DMS114 treated with DMSO at 0.1 percent for 48 hours (cell line): ENCODE data around the gene PIM1.

Source experiments
- DNase-seq: peaks from one replicate; lab custom pipeline; 2025; ENCODE audit not compliant: unreplicated experiment; lab: John Stamatoyannopoulos, UW

PIM1 gene

DNA sequence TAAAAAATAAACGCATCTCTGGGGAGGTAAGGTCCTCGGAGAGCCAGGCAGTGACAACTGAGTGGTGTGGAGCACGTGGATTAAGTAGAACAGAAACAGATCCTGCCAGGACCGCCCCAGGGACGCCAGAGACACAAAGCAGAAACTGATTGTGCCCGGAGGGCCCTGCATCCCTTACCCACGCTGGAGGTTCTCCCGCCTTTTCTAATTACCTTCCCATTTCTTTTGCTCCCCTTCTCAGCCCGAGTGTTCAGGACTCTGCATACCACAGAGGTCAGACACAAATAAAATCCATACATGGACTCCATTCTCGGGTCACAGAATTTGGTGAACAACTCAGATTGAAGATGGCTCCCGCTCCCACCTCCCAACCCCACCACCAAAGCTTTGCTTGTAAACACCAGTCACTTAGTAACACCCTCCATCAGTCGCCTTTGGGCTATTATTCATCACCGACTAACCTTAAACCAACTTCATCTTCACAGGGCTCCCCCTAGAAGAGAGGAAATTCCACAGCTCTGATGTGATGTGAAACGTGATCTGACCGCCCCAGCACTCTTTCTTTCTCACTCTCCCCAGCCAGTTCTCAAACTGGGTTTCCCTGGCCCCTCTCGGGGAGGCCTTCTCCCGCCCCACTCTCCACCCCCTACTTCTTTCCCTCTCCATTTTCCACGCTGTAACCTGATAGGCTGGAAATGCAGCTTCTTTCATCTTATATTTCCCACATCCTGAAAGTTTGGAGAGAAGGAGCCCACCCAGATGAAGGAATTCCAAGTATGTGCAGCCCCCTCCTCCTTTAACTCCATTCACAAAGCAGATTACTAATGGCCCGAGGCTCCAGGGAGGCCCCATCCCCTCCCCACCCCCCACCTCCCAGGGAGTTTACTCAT, 32.5 kb upstream of the PIM1 start:
- no peak for DNase-seq

DNA sequence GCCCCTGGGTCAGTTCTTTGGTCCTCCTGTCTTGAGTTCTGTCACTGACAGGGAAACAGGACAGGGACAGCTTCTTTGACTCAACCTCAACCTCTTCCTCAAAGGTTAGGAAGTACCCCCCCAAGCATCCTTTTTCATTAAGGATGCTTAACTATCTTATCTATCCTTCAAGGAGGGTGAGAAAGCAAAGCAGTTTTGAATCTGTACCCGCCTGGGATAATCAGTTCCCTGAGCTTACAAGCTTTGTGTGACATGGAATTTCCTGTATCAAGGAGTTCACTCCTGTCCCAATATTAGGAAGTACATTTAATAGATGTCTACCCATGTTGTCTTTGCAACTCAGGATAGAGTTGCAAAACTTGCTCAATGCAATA, 31.1 kb upstream of the PIM1 start:
- DNase-seq, result no peak

DNA sequence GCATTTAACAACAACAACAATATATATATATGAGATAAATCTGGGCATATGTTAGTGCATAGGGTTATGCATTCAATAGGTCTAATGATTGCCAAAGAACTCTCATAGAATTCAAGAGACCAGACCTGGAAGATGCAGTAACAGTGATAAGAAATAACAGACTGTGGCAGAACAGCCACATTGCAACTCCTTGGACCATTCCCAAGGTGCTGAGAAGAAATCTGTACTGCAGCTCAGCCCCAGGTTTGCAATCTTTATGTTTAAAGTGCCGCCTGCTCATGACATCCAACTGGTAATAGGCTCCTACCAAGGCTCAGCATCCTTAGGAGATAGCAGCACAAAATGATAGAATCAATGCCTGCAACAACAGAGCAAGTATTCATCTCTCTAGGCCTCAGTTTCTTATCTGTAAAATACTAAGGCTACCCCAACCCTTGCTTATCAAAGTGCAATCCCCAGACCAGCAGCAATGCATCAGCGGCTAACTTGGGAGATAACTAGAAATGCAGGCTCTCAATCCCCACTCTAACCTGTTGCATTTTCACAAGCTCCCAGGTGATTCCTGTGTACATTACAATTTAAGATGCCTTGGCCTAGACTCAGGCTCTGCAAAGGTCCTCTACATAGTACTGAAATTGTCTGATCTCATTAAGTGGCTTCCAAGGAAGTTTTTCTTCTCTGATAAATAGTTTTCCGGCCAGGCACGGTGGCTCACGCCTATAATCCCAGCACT, 30.6 kb upstream of the PIM1 start:
- no peak for DNase-seq

DNA sequence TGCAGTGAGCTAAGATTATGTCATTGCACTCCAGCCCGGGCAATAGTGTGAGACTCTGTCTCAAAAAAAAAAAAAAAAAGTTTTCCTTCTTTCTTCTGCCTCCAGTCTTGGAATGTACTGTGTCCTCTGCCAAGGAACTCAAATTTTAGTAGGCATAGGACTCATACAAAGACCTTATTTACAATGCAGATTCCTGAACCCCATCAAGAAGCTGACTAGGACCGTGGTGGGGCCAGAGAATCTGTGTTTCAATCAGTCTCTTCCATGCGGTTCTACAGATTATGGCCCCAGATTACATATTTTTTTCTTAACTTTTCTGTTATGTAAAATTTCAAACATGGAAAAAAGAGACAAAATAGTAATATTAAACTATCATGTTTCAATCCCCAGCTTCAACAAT, 29.8 kb upstream of the PIM1 start:
- DNase-seq, result no peak

DNA sequence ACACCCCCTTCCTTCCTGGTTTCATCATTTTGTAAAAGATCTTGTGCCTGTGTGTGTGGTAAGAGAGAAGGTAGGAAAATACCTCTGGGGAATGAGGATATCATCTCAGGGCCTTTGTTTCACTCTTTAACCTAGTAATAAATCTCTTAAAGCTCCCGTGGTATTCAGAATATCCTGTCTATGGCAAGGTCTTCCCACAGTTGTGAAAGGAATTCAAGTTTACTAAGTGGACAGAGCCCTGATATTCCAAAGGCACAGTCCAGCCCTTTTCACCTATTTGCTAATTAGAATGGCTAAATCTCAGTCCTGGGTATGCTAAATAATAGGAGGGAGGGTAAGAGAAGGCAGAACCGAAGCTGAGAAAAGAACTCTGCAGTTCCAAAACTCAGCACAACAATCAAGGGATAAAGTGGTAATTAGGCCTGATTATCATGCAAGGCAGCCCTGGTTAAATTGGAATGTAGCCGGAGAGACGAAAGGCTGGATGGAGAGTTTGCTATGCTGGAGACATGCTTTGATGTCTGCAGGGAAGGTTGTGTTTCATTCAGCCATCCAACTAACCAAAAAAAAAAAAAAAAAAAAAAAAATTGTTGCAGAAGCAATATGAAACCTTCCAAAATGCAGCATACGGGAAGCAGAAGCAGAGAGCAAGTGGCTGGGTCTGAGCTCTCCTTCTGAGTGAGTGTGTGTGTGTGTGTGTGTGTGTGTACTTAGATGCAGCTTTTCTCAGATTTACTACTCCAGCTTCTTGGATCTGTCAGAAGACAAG, 28.5 kb upstream of the PIM1 start:
- no peak for DNase-seq

DNA sequence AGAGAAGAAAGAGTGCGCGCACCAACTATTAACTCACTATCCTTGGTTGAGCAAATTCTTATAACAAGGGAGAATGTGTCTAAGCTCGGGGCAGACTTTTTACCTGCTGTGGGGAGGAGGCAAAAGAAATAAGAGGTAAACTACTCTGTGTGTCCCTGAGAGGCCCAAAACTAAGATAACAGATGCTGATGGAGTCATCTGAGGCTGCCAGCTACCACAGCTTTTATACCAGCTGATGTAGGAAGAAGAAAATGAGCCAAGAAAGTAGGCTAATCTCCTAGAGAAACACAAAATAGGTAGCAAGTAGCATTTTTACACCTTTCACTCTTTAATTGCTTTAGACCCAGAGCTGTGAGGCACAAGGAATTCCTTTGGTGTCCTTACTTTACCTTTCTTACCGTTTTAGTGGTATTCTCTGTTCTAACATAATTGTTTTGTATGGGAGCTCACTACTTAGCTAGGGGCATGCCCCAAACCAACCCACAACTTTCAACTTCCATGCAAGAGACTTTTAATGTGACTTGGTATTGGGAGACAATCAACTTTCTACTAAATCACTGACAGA, 27.8 kb upstream of the PIM1 start:
- DNase-seq, result no peak

DNA sequence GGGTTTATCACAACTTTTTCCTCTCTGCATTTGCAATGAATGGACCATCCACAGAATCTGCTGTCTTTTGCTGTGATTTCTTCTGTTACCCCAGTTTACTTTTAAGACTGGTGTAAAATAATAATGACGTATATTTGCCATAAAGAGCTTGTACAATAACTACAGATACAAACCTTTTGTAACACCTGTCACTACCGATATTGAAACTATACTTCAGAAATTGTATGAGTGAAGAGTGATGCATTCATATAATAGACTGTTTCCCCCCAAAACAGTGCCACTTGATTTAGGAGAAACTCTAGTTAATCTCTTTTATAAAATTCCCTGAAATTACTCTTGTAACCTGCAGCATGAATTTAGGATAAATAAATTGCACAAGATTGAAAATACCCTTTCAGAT, 26.4 kb upstream of the PIM1 start:
- DNase-seq, result no peak

DNA sequence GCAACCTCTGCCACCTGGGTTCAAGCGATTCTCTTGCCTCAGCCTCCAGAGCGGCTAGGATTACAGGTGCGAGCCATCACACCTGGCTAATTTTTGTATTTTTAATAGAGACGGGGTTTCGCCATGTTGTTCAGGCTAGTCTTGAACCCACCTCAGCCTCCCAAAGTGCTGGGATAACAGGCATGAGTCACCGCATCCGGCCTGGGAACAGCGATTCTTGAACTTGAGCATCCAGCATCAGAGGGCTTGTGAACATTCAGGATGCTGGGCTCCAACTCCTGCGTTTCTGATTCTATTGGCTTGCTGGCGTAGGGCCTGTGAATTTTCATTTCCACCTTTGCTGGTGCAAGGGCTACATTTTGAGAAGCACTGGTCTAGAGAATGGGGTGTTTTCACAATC, 24.5 kb upstream of the PIM1 start:
- DNase-seq, result no peak

DNA sequence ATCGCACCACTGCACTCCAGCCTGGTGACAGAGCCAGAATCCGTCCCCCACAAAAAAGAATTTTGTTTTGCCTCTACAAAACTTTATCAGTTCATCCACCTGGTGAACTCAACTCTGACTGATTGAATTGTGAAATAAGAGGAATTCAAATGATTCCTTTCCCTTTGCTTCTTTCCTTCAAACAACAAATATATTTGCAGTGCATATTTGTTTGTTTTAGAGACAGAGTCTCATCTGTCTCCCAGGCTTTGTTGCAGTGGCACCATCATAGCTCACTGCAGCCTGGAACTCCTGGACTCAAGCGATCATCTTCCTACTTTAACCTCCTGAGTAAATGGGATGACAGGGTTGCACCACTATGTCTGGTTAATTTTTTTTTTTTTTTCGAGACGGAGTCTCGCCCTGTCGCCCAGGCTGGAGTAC, 23.2 kb upstream of the PIM1 start:
- DNase-seq, result no peak

DNA sequence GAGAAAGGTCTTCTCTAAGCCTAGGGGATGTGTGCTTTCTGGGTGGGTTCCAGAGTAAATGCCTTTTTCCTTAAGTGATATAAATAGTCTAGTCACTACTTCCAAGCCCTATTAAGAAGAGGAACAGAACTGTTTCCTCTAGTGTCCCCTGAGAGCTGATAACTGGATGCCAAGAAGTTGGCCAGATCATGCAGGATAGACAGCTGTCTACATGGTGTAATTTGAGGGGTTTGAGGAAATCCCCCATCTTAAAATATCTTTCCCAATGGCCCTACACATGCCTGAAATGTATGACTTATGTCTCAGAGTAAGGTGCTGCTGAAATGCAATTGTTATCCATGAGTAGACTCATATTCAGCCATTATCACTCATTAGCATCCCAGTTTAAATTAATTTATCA, 20.2 kb upstream of the PIM1 start:
- no peak for DNase-seq

DNA sequence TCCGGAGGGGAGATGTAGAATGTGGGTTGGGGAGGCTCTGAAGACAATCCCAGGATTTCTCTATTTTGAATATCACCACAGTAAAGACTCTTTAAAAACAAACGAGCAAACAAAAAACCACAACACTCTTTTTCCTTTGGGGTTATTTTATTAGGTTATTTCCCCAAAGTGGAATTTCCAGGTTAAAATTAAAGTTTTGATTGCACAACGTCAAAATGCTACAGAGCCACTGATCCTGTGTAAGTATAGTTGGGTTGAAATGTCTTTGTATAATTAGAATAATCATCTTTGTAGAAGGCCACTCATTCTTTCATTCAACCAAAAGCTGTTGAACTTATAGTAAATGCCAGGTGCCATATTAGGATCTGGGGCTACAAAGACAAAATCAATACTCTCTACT, 19.6 kb upstream of the PIM1 start:
- no peak for DNase-seq

DNA sequence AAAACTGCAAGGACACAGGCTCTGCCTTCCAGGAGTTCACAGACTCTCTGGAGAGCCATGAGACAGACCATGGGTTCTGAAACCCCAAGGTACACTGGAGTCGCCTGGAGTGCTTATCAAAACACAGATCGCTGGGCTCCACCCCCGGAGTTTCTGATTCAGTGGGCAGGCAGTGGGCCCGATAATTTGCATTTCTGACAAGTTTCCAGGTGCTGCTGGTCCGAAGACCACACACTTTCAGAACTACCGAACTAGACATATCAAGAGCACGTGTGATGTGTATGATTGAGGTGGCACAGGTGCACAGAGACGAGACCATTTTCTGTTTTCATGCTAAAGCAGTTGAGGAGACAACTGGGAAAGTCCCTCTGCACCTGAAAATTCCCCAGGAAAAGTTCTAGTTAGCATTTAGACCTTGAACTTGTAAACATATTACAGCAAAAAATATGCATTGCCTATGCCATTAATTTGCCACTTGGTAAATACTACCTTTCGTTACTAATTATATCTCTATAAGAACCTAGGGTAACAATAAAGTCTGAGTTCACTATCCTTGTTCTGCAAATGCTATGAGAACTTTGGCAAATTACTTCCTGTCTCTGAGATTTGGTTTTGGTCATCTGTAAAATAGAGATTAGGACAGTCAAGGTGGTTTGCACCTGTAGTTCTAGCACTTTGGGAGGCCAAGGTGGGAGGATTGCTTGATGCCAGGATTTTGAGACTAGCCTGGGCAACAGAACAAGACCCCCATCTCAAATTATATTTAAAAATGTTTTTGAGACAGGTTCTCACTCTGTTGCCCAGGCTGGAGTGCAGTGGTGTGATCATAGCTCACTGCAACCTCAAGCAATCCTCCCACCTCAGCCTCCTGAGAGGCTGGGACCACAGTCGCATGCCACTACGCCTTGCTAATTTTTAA, 14.3 kb upstream of the PIM1 start:
- no peak for DNase-seq

DNA sequence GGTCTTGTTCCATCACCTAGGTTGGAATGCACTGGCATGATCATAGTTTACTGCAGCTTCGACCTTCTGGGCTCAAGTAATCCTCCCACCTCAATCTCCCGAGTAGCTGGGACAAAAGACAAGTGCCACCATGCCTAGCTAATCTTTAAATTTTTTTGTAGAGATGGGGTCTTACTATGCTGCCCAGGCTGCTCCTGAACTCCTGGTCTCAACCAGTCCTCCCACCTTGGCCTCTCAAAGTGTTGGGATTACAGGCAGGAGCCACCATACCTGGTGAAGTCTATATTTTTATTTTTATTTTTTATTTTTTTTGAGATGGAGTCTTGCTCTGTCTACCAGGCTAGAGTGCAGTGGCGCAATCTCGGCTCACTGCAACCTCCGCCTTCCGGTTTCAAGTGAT, 11.4 kb upstream of the PIM1 start:
- DNase-seq, result no peak

DNA sequence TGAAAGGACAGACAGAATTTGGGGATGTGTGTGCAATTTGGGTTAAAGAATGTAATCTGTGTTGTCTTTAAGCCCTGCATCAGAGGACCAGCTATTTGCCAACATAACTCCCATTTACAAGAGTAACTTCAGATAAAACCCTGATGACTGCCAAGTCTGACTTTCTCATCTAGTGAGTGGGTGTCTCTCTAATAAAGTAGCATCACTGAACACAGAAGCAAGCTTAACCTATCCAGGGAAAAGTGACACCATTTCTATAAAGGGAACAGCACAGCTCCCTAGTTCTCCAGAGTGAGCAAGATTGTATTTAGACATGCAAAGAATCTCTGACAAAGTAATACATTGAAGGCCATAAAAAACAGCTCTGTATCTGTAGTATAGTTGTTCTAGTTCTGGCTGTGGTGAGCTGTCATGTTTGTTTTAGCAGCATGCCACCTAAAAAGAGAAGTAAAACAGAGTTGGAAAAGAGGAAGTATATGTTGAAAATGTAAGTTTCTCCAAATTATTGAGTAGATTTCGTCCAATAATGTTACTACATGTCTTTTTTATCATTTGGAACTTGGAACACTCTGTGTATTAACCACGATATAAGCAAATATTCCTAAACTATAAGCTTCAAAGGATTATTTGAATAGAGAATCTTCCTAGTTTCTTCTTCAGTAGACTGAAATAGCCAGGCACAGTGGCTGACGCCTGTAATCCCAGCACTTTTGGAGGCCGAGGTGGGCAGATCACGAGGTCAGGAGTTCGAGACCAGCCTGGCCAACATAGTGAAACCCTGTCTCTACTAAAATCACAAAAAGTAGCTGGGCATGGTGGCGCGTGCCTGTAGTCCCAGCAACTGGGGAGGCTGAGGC, 8.8 kb upstream of the PIM1 start:
- no peak for DNase-seq

DNA sequence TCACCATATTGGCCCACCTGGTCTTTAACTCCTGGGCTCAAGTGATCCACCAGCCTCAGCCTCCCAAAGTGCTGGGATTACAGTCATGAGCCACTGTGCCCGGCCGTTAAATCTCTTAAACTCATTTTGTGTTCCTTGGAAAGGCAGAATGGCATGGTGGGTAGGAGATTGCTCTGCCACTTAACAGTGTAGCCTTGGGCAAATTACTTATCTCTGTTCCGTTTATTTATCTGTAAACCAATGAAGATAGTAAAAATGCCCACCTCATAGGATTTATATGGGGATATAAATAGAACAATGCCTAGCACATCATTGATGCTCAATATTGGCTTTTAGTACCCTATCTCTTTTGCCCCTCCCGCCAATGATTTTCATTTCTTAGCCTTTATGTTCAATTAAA, 7.2 kb upstream of the PIM1 start:
- no peak for DNase-seq

DNA sequence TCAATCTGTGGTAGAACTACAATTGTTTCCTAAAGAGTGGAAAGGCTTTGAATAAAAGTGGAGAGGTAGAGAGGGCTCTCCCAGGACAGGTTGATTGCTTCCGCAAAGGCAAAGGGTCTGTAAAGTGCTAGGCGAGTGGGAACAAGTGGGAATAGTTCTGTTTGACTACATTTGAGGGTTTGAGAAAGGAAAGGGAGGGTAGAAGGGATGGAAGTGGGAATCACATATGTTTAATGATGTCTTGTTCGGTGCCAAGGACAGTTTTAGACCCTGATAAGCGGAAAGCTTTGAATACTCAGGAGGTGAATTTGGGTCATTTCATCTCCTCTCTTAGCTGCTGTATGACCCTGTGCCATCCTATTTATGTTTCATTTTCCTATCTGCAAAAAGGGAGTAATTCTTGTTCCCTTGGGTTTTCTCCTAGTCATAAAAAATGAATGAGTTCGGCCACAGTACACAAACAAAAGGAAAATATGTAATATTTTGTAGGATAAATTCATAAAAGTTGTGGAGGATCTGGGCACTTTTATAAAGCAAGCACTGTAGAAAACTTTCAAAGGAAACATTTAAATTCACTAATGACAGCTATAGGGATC, 1.7 kb upstream of the PIM1 start:
- no peak for DNase-seq

DNA sequence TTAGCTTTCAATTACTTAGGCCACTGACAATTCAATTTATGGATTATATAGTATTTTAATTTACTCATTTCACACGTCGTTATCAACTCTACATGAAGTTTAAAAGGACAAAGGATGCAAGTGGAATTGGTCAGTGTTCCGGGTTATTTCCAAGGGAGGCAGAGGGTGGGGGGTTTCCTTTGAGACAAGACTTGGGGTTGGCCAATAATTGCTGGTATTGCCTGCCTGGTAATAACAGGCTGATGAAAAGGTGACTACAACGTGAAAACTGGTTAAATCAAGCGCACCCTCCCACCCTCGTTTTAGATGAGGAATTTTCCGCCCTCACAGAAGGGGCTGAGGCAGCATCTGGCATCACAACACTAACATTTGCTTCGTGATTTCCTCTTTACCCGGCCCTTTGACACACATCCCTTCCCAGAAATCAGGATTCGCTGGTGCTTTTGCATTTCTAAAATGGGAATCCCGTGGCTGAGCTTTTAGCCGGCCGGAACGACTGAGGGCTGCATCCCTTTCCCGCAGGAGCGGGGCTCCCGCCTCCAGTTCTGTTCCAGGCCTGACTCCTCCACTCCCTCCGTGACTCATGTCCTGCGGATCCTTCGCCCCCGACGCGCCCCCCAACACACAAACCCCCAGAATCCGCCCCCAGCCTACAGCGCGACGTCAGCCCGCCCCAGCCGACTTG, 999 bp upstream of the PIM1 start:
- peak; percentile 46 for DNase-seq
